ENCODE results near the gene SLC15A4. TPM values are rescaled to one million over a fixed set of nuclear protein-coding genes. Genes with fewer than 3 reads are reported as not detected.

Gene SLC15A4
- total RNA-seq, 1 experiment from 2014 or later = 20.6 TPM

DNA sequence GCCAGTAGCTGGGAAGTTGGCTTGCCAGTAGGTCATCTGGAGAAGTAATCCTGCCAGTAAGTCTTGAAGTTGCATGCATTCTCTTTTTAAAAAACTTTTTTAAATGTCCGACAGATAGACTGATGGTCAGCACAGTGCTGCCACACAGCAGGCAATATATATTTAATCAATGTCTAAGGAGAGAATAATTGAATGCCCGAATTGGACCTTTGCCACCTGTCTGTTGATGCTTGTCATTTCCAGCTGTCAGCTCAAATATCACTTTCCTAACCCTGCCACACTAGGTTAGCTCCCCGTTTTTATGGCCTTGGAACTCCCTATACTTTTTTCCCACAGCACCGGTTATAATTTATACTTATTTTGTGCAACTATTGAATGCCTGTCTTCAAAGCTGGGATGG is 2.1 kb upstream of the SLC15A4 start:
- no TSS peak for BruUV-seq (replicated peaks)
- no peaks in the 10 kb centered on the region for H3K9me3 ChIP-seq (ENCODE audit: control insufficient read depth in 1 of 2, insufficient read depth in 1 of 2, low read depth in 1 of 2, low read length in 2 of 2)
- H3K27me3 ChIP-seq (ENCODE audit: insufficient read depth, low read length) = no peaks in the 10 kb centered on the region
- intact Hi-C loops (cut with micrococcal nuclease) = no loop called here
- H3K4me3 ChIP-seq (replicated peaks in 1 of 2; ENCODE audit: low read depth in 1 of 2, low read length in 2 of 2) = no peak overlapping the region
- no peak overlapping the region for H2AFZ ChIP-seq (ENCODE audit: low read depth, low read length, poor library complexity, severe bottlenecking)
- no peak overlapping the region for H3K4me2 ChIP-seq (ENCODE audit: low read length)
- H3K36me3 ChIP-seq (ENCODE audit: control insufficient read depth in 1 of 2, insufficient read depth in 2 of 2, low read length in 2 of 2) = no peaks in the 10 kb centered on the region
- ATAC-seq = no peak
- POLR2A ChIA-PET = no interaction called here
- TF ChIP-seq, protein P1, sequence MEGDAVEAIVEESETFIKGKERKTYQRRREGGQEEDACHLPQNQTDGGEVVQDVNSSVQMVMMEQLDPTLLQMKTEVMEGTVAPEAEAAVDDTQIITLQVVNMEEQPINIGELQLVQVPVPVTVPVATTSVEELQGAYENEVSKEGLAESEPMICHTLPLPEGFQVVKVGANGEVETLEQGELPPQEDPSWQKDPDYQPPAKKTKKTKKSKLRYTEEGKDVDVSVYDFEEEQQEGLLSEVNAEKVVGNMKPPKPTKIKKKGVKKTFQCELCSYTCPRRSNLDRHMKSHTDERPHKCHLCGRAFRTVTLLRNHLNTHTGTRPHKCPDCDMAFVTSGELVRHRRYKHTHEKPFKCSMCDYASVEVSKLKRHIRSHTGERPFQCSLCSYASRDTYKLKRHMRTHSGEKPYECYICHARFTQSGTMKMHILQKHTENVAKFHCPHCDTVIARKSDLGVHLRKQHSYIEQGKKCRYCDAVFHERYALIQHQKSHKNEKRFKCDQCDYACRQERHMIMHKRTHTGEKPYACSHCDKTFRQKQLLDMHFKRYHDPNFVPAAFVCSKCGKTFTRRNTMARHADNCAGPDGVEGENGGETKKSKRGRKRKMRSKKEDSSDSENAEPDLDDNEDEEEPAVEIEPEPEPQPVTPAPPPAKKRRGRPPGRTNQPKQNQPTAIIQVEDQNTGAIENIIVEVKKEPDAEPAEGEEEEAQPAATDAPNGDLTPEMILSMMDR (IDR thresholded peaks at IDR 0.05 in 2 of 3, conservative IDR thresholded peaks at IDR 0.05 in 1 of 3; ENCODE audit: borderline replicate concordance in 1 of 3, insufficient read depth in 1 of 3, low read depth in 2 of 3, low read length in 2 of 3) = no peak
- TF ChIP-seq, protein P2, sequence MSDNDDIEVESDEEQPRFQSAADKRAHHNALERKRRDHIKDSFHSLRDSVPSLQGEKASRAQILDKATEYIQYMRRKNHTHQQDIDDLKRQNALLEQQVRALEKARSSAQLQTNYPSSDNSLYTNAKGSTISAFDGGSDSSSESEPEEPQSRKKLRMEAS (IDR thresholded peaks at IDR 0.05) = no peak
- CTCF ChIA-PET = no interaction called here
- no peak overlapping the region for H3K27ac ChIP-seq (ENCODE audit: low read depth, low read length)
- no peaks in the 10 kb centered on the region for H3K9me2 ChIP-seq (ENCODE audit: insufficient read depth)
- H4K20me1 ChIP-seq (ENCODE audit: insufficient read depth) = no peaks in the 10 kb centered on the region
- peaks cover 0 to 11% of the 10 kb centered on the region in 2 experiments; a peak in 2 of 4 replicates for H3K4me1 ChIP-seq (ENCODE audit: control insufficient read depth in 1 of 2, insufficient read depth in 2 of 2, low read length in 2 of 2)
- no peak overlapping the region for H3K9ac ChIP-seq (ENCODE audit: low read length)
- RAD21 ChIA-PET (ENCODE audit: low non-redundant PET in 1 of 2, low total read pairs in 2 of 2, uncharacterized antibody in 2 of 2, unreplicated experiment in 2 of 2) = no interaction called here
- H3K79me2 ChIP-seq (ENCODE audit: insufficient read depth, low read length) = peaks cover 26% of the 10 kb centered on the region
- DNase-seq (ENCODE audit: low read depth, low spot score) = no peak

DNA sequence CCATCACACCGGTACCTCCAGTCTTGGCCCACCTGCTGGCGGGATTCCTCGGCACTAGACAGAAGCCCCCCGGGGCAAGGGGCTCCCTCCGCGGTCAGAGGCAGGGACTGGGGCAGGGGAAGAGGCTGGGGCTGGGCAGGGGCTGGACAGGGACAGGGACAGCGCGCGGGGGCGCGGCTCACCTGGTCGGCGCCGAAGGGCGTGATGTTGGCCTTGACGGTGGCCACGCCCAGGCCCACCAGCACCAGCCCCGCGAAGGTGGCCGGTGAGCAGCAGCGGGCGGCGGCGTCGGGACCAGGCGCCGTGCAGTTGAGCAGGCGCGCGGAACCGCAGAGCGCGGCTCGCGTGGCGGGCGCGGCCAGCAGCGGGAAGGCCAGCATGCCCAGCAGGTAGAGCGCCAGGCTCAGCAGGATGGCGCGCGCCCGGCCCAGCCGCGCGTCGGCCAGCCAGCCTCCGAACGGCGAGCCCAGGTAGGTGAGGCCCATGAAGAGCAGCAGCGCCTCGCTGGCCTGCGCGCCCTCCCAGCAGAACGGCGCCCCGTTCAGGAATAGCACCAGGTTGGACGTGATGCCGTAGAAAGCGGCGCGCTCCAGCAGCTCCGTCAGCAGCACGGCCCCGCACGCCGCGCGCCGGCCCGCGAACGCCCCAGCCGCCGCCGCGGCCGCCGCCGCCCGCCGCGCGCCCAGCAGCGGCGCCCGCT is 392 bp downstream of the SLC15A4 start:
- ChIA-PET POLR2A (interaction anchor here (0.9 kb wide), 2 partner anchors 10 to 13 kb away, joined by 3 read pairs; no protein-coding TSS in a partner anchor), CTCF (no interaction called here), RAD21 (ENCODE audit: low non-redundant PET in 1 of 2, low total read pairs in 2 of 2, uncharacterized antibody in 2 of 2, unreplicated experiment in 2 of 2) (no interaction called here)
- intact Hi-C loops (cut with micrococcal nuclease) = loop anchor here (5.0 kb wide), 1 partner anchor 41 kb away; no protein-coding TSS in a partner anchor
- H3K9me3 ChIP-seq (ENCODE audit: control insufficient read depth in 1 of 2, insufficient read depth in 1 of 2, low read depth in 1 of 2, low read length in 2 of 2) = no peaks in the 10 kb centered on the region
- peak overlapping the region; percentile 95 for H3K27ac ChIP-seq (ENCODE audit: low read depth, low read length)
- ATAC-seq = peak; percentile 68
- no peak overlapping the region for H2AFZ ChIP-seq (ENCODE audit: low read depth, low read length, poor library complexity, severe bottlenecking)
- H4K20me1 ChIP-seq (ENCODE audit: insufficient read depth) = no peaks in the 10 kb centered on the region
- no peaks in the 10 kb centered on the region for H3K9me2 ChIP-seq (ENCODE audit: insufficient read depth)
- no peaks in the 10 kb centered on the region for H3K27me3 ChIP-seq (ENCODE audit: insufficient read depth, low read length)
- no peak for DNase-seq (ENCODE audit: low read depth, low spot score)
- peak overlapping the region; percentile 83 for H3K4me2 ChIP-seq (ENCODE audit: low read length)
- H3K79me2 ChIP-seq (ENCODE audit: insufficient read depth, low read length) = peaks cover 51% of the 10 kb centered on the region
- 0 out of 4 replicates have a peak, but pooled peaks cover 0 to 3% of the 10 kb centered on the region in 2 experiments for H3K36me3 ChIP-seq (ENCODE audit: control insufficient read depth in 1 of 2, insufficient read depth in 2 of 2, low read length in 2 of 2)
- H3K4me3 ChIP-seq (replicated peaks in 1 of 2; ENCODE audit: low read depth in 1 of 2, low read length in 2 of 2) = peak overlapping the region; percentile 83 to 88
- H3K9ac ChIP-seq (ENCODE audit: low read length) = peak overlapping the region; percentile 77
- H3K4me1 ChIP-seq (ENCODE audit: control insufficient read depth in 1 of 2, insufficient read depth in 2 of 2, low read length in 2 of 2) = peaks cover 0 to 11% of the 10 kb centered on the region in 2 experiments; a peak in 2 of 4 replicates
- no TSS peak for BruUV-seq (replicated peaks)
- no peak for TF ChIP-seq JUND (IDR thresholded peaks at IDR 0.05)
- TF ChIP-seq POLR2A (IDR thresholded peaks at IDR 0.05; ENCODE audit: borderline replicate concordance, extremely low read depth, insufficient read depth, insufficient read length) = no peak
- TF ChIP-seq, protein P1 (IDR thresholded peaks at IDR 0.05 in 2 of 3, conservative IDR thresholded peaks at IDR 0.05 in 1 of 3; ENCODE audit: borderline replicate concordance in 1 of 3, insufficient read depth in 1 of 3, low read depth in 2 of 3, low read length in 2 of 3) = no peak
- peak; percentile 7; the same call in 1 of the 2 replicates for TF ChIP-seq CBX3 (IDR thresholded peaks at IDR 0.05; ENCODE audit: low read depth)
- TF ChIP-seq ZFX (IDR thresholded peaks at IDR 0.05) = peak; percentile 82
- TF ChIP-seq, protein P3, sequence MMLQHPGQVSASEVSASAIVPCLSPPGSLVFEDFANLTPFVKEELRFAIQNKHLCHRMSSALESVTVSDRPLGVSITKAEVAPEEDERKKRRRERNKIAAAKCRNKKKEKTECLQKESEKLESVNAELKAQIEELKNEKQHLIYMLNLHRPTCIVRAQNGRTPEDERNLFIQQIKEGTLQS (IDR thresholded peaks at IDR 0.05) = no peak
- no peak for TF ChIP-seq YY1 (IDR thresholded peaks at IDR 0.05; ENCODE audit: extremely low read depth, insufficient replicate concordance, low read depth, low read length)
- TF ChIP-seq, protein P2 (IDR thresholded peaks at IDR 0.05) = peak; percentile 2; the same call in 1 of the 2 replicates
